Chondrocyte (in vitro differentiated cells): ENCODE measurements around the gene SLC39A6. TPM values are rescaled to one million over a fixed set of nuclear protein-coding genes. Genes with fewer than 3 reads are reported as not detected.

Experiments used
- DNase-seq: peaks from one replicate; pipeline ENCODE4 v3.0.0; 2021; ENCODE audit warnings: mixed read lengths, low spot score
- H3K27ac Mint-ChIP-seq: one replicate; pipeline ENCODE4 v1.8.0; 2021; ENCODE audit warnings: mild to moderate bottlenecking, moderate library complexity, mixed read lengths; ENCODE audit not compliant: unreplicated experiment
- H3K27me3 Mint-ChIP-seq: 2 replicates; pipeline ENCODE4 v1.8.0; 2021; ENCODE audit warnings: low read depth, mixed read lengths
- H3K36me3 Mint-ChIP-seq: 2 replicates; pipeline ENCODE4 v1.8.0; 2021; ENCODE audit warnings: low read depth, mixed read lengths
- H3K4me1 Mint-ChIP-seq: 2 replicates; pipeline ENCODE4 v1.8.0; 2021; ENCODE audit warnings: low read depth, mild to moderate bottlenecking, mixed read lengths
- H3K4me3 Mint-ChIP-seq: one replicate; pipeline ENCODE4 v1.8.0; 2021; ENCODE audit warnings: mild to moderate bottlenecking, moderate library complexity, mixed read lengths; ENCODE audit not compliant: unreplicated experiment
- H3K9me3 Mint-ChIP-seq: 2 replicates; pipeline ENCODE4 v1.8.0; 2021; ENCODE audit warnings: low read depth, mixed read lengths
- CTCF ChIP-seq: fragments of 200-600 bp; sonication (generic); IDR thresholded peaks from 2 replicates; pipeline ENCODE4 v1.5.0; 2021; ENCODE audit warnings: antibody characterized with exemption, mild to moderate bottlenecking, moderate library complexity
- total RNA-seq: library from RNA; stranded (reverse); gene quantifications from 3 replicates; pipeline ENCODE4 v1.2.1, GENCODE V29; 2021

Gene SLC39A6
- total RNA-seq, 1 donor from 2014 or later, result 86.4 TPM

- Mint-ChIP-seq H3K27me3 (no peaks in the 10 kb centered on the region), H3K4me1 (peaks cover 30% of the 10 kb centered on the region), H3K9me3 (no peaks in the 10 kb centered on the region), H3K36me3 (peaks cover 3% of the 10 kb centered on the region), H3K27ac (no peak overlapping the region), H3K4me3 (no peak overlapping the region)
- no peak for TF ChIP-seq CTCF
- DNase-seq, result no peak
Measured at GRCh38 chr18:36064027-36064808, 64.9 kb downstream of the SLC39A6 start.

DNA sequence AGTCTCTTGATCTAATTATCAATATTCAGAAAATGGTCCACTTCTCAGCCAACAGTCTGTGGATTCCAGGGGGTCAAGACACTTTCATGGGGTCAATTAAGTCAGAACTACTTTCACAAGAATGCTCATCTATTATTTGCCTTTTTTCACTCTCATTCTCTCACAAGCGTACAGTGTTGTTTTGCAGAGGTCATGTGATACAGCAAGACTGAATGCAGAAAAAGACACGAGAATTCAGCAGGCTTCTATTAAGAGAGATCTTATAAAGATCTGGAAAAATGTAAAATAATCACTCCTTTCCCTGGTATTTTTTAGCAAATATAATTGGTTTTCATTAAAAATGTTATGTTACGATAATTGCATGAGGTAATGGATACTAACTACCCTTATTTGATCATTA, 70.5 kb downstream of the SLC39A6 start:
- no peak overlapping the region for H3K27ac Mint-ChIP-seq
- no peak for TF ChIP-seq CTCF
- DNase-seq, result no peak
- no peaks in the 10 kb centered on the region for H3K27me3 Mint-ChIP-seq
- H3K36me3 Mint-ChIP-seq, result peaks cover under 1% of the 10 kb centered on the region
- H3K4me3 Mint-ChIP-seq, result no peak overlapping the region
- no peaks in the 10 kb centered on the region for H3K9me3 Mint-ChIP-seq
- peaks cover 10% of the 10 kb centered on the region for H3K4me1 Mint-ChIP-seq

Other genes with a start within 250 kb of the SLC39A6 start
- gene RPRD1A, start 61.8 kb downstream of the SLC39A6 start, total RNA-seq, result 35.5 to 45.2 TPM (median 39.8 TPM) in 3 replicates
- 67.1 to 77.2 TPM (median 70.5 TPM) in 3 replicates for gene ELP2, start 559 bp upstream of the SLC39A6 start, total RNA-seq
- gene MOCOS, start 58.2 kb upstream of the SLC39A6 start, total RNA-seq, result 6.7 to 15.7 TPM (median 13.2 TPM) in 3 replicates
- 8.2 to 9.9 TPM (median 8.9 TPM) in 3 replicates for gene FHOD3, start 168.4 kb upstream of the SLC39A6 start, total RNA-seq